ENCODE data around the gene TBC1D22A.

Gene TBC1D22A

DNA sequence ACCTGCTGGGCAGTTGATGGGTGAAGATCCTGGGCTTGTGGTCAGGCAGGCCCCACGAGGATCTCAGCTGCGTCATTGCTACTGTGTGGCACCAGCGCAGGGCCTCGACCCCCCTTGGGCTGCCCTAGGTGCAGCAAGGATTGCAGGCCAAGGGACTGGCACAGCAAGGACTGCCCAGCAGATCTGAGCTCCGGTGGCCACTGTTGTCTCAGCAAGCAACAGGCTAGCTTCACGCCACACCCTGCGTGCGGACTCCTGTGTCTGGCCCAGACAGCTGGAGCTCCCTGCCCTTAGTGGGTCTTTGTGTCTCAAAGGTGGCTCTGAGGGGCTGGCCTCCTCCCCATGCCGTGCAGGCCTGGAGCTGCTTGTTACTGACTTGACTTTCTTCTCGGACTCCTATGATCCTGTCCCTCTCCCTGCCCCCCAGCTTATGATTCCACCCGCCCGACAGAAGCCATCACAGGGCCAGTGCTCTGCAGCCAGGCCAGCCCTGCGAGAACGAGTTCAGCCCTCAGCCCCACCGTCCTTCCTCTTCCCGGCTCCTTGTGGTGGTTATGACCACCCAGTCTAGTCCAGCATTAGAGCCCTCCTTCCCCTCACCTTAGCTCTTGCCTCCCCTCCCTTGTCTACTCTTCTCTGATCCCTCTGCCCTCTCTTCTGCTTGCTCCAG is 295.6 kb downstream of the TBC1D22A start:
- no peak for DNase-seq (ENCODE audit: low read depth, low spot score)

DNA sequence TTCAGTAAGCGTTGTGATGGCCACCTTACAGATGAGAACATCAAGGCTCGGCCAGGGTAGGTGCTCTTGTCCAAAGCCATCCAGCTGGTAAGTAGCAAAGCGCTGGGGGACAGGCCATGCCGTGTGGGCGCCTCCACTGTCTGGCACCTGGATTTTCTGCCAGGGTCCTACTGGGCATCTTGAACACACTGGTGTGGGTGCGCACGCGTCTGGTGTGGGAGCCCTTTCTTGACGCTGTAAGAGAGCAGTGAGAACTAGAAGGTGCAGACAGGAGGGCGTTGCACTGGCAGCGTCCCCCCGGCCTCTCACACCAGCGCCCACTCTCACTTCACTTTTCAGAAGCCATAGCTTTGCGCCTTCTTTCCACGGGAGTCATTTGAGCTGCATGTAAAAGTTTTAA is 296.6 kb downstream of the TBC1D22A start:
- no peak for DNase-seq (ENCODE audit: low read depth, low spot score)

DNA sequence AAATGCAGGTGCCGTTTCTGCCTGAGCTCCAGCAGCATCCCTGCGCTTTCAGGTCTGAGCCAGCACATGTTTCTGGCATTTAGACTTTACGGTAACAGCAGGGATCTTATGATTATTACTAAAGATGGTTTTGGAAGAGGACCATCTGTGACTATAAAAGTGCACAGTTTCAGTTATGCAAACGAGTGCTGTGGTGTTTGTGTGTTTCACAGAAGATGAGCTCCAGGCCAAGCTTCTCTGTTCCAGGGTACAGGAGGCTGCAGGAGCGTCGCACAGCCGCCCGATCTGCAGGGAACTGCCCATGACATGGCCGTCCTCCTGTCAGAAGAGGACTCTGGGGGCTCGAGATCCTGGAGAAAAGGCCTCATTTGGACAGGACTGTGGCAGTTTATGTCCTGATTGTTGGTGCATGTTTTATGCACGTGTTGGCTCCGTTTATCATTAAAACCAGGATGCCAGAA is 297.3 kb downstream of the TBC1D22A start:
- DNase-seq (ENCODE audit: low read depth, low spot score), result peak; percentile 14

DNA sequence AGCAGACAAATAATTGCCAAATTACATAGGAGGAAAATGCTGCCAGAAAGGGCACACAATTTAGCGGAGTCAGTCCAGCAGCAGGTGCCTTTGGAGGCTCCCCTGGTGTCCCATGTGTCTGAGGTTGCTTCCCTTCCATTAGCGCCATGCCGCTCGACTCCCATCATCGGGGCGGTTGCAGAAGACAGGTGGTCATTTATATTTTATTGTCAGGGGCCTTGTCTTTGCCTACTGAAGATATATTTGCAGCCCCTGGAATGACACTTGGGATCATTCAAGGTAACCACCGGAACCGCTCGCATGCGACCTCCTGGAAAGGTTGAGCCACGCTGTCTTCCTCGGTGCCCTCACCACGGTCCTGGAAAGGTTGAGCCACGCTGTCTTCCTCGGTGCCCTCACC is 298.3 kb downstream of the TBC1D22A start:
- DNase-seq (ENCODE audit: low read depth, low spot score), result no peak

DNA sequence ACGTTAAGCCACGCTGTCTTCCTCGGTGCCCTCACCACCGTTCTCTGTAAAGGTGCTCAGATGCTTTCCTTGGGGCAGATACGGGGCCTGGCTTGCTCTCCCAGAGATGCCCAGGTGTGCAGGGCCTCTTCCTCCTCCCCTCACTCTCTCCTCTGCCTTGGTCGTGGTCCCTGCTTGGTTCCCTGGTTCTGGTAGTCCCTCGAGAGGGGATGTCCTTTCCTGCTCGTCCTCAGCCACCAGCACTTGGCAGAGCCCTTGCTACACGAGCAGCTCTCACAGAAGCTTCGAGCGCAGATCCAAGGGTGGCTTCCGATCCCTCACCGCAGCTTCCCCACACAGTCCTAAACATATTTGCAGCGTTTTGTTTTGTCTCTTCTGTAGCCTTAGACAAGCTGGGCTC is 298.8 kb downstream of the TBC1D22A start:
- DNase-seq (ENCODE audit: low read depth, low spot score), result no peak

DNA sequence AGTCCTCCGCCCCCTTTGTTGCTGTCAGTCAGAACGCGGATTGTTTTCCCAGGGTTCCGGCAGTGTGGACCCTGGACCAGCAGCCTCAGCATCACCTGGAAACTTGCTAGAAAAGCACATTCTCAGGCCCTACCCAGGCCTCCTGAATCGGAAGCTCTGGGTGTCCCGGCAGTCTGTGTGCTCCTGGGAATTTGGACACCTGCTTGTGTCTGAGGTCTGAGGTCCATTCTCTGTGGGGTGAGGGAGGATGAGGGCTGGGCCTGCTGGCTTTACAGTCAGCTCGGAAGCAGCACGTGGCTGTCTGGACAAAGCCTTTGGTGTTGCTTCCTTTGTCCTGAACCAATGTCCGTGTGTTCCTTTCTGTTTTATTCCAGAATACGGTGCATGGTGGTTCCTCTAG is 299.7 kb downstream of the TBC1D22A start:
- no peak for DNase-seq (ENCODE audit: low read depth, low spot score)

DNA sequence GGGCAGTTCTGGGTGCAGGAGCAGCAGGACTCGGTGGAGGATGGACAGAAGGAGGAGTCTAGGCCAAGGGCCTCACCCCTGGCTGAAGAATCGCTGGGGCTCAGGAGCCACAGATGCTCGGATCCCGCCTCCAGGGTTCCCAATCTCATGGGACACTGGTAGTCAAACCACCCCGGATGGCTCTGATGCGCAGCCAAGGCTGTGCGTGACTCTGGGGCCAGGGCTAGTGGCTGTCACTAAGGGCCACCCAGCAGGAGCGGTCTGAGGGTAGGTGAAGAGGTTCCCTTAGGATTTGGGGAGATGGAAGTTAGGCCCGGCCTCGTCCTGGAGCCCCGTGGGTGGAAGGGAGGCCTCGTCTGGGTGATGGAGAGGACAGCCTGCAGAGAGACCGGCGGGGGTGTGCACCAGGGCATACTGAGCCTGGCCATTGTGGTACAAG is 300.6 kb downstream of the TBC1D22A start:
- DNase-seq (ENCODE audit: low read depth, low spot score), result no peak

DNA sequence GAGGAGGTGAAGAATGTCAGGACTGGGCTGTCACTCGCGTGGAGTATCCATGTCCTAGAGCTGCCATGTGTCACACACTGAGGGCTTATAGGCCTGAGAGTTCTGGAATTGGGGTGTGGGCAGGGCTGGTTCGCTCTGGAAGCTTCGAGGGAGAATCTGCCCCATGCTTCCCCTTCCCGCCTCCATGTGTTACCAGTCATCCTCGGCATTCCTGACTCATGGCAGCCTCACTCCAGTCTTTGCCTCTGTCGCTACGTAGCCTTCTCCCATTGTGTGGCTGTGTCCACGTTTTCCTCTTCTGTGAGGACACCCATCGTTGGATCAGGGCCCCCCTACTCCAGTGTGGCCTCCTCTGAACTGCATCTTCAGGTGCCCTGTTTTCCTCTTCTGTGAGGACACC is 301.2 kb downstream of the TBC1D22A start:
- DNase-seq (ENCODE audit: low read depth, low spot score), result no peak

DNA sequence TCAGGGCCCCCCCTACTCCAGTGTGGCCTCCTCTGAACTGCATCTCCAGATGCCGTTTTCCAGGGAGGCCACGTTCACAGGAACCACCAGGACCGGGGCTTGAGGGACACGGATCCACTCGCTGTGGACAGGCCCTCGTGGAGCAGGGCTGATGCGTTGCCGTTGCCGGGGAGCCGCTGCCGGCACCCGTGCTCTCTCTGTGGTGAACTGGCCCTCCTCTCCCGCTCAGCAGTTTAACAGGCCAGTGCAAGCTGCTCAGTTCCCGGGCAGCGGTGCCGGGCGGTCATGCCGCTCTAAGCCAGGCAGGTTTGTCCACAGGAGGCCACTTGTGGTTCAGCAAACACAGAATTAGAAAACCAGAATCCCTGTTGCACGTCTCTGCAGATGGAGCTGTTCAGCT is 301.6 kb downstream of the TBC1D22A start:
- DNase-seq (ENCODE audit: low read depth, low spot score), result no peak

DNA sequence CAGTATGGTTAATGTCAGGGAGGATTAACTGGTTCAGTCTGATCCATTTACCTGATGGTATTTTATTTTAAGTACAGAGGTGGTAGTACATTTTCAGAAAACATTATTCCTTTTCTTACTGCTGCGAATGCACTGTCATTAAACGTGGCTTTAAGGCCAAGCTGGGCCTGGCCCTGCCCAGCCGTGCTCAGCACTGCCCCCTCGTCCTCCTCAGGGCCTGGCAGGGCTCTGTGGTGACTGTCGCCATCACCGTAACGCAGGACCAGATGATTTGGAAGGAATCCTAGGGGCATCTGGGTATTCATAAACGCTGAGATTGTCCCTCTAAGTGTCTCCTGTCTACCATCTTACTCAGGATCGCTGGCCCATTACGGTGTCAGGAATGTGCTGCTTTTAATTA is 302.0 kb downstream of the TBC1D22A start:
- DNase-seq (ENCODE audit: low read depth, low spot score), result no peak

DNA sequence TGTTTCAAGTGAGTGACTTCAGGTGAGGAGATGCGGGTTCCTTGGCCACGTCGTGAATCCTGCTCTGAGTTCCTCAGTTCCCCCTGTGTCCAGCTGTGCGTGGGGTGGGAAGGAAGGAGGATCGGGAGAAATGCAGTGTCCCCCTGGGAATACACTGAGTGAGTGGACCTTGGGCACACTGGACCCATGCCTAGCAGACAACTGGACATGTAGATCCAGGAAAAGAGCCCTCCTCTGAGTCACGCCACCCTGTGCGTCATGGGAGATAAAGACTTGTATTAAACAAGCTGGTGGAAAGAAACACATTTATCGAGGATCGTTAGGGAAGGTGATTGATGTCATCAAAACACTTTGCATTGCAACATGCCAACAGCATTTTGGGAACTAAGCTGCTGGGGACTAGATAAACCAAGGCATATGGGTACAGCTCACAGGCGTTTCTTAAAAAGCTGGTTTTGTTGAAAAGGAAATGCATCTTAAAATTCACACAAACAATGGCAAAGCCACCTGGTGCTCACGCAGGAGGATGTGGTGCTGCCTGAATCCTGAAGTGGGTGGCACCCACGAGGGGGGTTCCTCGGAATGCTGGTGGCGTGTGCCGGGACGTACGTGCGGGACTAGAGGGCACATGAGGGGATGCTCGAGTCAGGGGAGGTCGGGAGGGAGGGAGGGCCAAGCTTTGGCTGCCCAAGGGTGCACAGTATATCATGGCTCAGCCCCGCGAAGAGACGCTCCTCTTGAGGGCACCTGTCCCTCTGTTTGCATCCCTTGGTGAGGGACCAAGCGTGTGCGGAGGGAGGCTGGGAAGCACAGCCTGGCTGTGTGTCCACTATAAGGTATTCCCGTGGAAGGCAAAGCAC is 303.5 kb downstream of the TBC1D22A start:
- peak; percentile 72 for DNase-seq (ENCODE audit: low read depth, low spot score)

DNA sequence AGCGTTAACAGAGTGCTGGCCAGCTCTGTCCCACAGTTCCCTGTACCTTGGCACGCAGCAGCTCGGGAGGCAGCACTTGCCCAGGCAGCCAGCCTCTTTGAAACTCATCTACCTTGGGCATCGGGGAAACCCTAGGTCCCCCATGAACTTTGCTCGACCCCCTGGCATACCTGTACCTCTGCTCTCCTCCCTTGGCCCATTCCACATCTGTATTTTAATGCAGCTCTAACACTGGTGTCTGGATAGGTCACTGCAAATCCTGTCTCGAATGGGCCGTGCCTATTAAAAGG is 304.1 kb downstream of the TBC1D22A start:
- DNase-seq (ENCODE audit: low read depth, low spot score), result no peak

DNA sequence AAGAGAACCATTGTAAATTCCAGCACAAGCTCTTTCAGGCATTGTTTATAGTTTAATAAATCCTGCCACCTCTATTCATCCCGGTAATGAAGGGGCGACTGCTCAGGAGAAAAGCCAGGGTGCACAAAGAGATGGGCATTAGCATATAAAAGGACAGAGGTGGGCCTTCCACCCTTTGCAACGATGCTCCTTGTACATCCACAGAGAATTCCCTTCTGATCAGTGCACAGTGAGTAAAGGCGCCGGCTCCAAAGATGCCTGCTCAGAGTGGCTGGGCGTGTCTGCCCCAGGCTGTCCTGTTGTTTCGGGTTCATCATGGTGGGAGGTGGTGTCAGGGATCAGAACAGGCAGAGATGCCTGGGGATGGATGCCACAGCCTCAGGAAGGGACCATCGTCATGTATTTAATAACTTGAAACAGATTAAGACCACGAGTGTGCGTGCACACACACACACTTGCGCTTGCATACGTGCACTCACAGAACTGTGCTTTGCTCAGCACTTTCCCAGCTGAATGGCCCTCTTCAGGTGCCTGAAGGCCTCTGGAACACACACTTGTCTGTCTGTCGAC is 305.0 kb downstream of the TBC1D22A start:
- DNase-seq (ENCODE audit: low read depth, low spot score), result no peak

DNA sequence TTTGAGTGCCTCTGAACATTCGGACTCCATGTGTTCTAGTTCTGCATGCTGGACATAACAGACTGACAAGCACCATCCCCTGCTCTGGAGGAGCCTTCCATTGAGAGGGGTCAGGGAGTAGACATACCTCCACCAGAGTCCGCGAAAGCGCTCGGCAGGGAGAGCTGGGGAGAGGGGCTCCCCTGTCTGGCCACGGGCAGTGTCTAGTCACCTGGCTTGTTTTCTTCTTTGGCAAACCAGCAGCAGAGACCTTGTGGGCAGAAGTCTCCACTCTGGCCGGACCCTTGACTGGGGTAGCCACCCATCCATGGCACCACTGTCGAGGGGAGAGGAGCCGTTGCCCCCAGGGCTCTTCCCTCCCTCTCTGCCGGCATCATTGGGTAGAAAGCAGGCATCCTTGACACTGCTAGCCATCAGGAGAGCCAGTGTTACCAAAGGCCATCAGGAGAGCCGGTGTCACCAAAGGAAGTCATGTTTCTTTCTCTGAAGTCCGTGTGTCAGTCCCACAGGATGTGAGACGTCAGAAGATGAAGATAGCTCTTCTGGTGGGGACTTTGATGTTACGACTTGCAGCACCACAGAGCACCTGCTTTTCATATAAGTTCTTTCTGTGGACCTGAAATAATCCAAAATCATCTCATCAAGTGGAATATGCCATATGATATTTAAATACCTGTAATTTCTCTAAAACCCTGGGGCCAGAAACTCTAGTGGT is 305.6 kb downstream of the TBC1D22A start:
- DNase-seq (ENCODE audit: low read depth, low spot score), result no peak

DNA sequence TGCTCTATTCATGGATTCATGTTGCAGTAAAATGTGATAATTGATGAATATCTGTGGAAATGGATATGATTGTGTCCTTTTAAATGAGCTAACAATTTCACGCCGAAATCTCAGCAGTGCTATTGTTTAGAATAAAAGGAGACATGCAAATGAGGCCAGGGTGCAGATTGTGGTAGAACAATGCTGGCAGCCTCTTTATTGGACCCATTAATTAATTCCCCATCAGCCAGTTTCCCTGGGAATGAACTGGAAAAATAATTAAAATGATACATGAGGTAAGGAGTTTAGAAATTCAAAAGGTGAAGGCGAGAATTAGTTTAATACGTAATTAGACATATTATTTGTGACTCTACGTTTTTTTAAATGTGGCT is 306.2 kb downstream of the TBC1D22A start:
- DNase-seq (ENCODE audit: low read depth, low spot score), result no peak

DNA sequence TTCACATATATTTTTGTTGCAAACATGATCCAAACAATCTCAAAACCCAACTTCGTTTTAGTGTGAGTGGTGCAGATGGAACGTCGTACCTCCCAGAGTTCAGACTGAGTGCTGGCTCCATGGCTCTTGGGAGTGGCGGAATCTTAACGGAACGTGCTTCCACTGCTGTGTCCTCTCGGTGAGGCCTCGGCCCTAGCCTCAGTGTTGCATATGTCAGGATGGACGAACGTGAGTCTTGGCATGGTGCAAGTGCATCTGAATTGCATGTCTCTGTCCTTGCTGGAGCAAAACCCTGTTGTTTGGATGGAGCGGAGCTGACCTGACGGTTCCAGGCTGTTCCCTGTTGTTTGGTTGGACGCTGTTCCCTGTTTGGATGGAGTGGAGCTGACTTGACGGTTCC is 306.8 kb downstream of the TBC1D22A start:
- no peak for DNase-seq (ENCODE audit: low read depth, low spot score)

DNA sequence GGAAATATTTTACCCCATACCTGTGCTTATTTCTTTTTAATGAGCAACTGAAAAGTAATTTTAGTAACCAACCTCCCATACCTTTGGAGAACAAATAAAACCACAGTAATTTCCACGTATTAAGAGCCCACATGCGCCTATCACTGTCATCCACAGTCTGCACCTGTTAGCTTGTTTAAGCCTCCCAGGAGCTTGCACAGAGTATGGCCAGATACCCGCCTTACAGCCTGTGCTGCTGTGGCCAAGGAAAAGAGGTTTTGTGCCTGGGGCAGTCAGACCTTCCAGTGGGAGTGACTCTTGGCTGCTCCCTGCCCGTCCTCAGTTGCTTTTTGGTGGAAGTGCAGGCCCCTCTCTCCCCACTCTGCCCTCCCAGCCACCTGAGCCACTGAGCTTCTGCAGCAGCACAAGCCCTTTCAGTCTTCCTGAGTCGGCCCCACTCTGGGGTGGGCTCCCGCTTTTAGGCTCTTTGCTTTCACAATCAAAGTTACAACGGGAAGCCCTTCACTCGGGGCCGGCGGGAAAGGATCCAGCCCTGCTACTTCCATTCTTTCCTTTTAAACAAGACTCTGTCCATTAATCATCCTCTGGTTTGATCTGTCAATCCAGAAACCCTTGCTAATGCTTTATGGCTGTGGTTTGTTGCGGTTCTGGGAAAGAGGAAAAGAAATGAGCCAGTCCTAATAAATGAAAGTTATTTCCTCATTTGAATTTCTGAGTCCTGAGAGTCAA is 308.8 kb downstream of the TBC1D22A start:
- peak; percentile 67 for DNase-seq (ENCODE audit: low read depth, low spot score)

DNA sequence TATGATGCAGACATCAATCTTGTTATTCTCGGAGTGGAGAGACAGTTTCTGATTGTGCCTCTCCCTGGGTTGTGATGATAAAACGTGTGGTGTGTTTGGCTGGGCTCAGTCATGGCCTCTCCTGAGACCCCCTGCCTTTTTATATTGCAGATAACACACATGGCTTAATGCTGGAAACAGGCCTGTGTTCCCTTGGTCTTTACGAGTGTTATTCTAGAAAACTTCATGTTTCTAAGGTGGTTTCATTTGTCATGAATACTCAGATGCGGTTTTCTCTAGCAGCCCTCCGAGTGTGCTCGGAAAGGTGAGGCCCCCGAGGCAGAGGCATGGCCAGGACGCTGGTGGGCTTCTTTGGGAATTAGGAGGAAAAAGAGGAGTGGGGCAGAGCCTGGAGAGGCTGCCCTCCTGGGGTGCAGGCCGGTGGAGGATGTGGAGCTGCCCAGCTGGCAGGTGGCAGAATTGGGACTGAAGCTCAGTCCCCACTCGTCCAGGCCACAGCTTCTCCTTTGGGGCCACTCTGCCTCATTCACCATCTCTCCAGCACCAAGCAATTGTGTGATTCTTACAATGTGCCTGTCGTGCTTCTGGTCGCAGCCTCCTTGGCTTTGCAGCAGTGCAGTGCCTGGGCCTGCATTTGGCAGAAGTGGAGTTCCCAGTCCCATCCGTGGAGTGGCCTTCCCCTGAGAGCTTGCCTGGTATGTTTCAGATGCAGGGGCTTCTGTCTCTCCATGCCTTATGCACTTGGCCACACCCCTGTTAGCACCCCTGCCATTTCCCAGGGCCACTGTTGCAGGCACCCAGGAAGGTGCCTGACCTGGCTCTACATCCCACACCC is 309.6 kb downstream of the TBC1D22A start:
- no peak for DNase-seq (ENCODE audit: low read depth, low spot score)

DNA sequence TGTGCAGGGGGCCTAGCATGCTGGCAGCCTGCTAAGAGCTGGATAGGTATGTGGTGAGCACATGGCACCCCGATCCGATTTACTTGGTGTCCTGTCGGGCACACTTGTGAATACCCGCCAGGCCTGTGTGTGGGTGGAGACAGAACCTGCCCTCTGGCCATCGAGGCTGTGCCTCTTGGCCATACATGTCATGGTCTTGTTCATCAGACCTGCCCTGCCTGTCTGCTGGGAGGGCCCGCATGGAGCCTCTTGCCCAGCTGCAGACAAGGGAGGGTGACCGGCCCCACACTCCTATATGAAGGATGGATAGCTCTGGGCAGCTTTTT is 310.2 kb downstream of the TBC1D22A start:
- DNase-seq (ENCODE audit: low read depth, low spot score), result no peak

DNA sequence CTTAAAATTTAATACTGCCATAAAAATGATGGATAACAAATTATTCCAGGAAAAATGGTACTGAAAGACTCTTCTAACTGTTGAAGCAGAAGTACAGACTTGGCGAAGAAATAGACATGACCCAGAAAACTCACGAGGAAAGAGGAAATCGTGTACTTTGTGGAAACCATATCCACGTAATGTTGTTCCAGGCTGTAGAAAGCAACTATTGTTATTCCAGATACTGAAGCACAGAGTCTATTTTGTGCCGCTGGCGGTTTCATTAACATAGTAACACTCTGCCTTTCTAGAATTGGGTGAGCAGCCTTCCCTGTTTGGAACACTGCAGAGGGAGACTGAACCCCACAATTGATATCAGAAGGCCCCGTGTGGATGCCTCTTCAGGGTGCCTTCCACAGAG is 310.6 kb downstream of the TBC1D22A start:
- no peak for DNase-seq (ENCODE audit: low read depth, low spot score)

DNA sequence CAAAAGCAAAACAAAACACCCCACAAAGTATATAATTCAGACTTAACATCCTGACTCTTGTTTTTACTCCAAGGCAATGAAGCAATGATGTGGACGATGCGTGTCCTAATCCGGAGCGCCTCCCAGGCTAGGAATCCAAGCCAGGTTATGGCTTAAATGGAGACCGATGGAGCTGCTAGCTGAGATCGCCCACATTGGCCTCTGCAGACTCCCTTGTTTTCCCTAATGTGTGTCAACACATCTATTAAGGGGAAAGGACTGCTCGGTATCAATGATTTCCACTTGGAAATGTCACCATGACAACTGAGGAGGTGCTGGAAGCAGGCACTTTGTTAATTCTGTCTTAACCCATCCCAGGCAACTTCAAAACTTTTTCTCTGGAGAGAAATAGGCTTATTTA is 311.7 kb downstream of the TBC1D22A start:
- no peak for DNase-seq (ENCODE audit: low read depth, low spot score)

All from astrocyte of the hippocampus (primary cell).